B cell (primary cell): ENCODE results near the gene TERC. TPM values are rescaled to one million over a fixed set of nuclear protein-coding genes. Genes with fewer than 3 reads are reported as not detected.

Experiments used
- ATAC-seq: fragments of 200-7000 bp; cut with Tn5 transposase; one replicate; pipeline ENCODE4 v1.10.0; 2021; ENCODE audit warnings: low read depth, mild to moderate bottlenecking, moderate number of reproducible peaks, moderate library complexity
- CTCF ChIA-PET: fragments of 350-600 bp; sonication (Branson Sonifier 250); formaldehyde crosslinking; loops from one replicate; lab custom pipeline; 2021; ENCODE audit warnings: antibody characterized with exemption, inconsistent platforms; lab: Charles Lee
- POLR2A ChIA-PET: fragments of 350-600 bp; sonication (Branson Sonifier 250); formaldehyde crosslinking; loops from one replicate; lab custom pipeline; 2021; ENCODE audit warnings: antibody characterized with exemption; lab: Charles Lee
- DNase-seq: peaks from one replicate; pipeline ENCODE4 v3.0.0; 2013
- H2AFZ ChIP-seq: 2 replicates; pipeline ENCODE4 v1.6.1; 2012; ENCODE audit warnings: mild to moderate bottlenecking, low read depth, low read length; ENCODE audit not compliant: insufficient read depth, poor library complexity, severe bottlenecking
- H3K27ac ChIP-seq, 2 donors: 1 replicate in 1 of 2; 2 replicates in 1 of 2; pipeline ENCODE4 v1.5.1; 2012 to 2013; ENCODE audit warnings: low read length in 2 of 2, mild to moderate bottlenecking in 2 of 2, moderate library complexity in 1 of 2
- H3K27me3 ChIP-seq, 4 experiments: fragments of 200-600 bp in 1 of 4; sonication (generic) in 1 of 4; replicated peaks in 1 of 4; 1 replicate in 2 of 4; 2 replicates in 2 of 4; pipeline versions ENCODE4 v1.6.1 to v1.7.0; 2013 to 2016; ENCODE audit warnings: low read length in 3 of 4, mild to moderate bottlenecking in 2 of 4, mixed read lengths in 1 of 4, moderate library complexity in 1 of 4; ENCODE audit not compliant: insufficient read depth in 4 of 4, control insufficient read depth in 3 of 4; ENCODE audit errors: control extremely low read depth in 1 of 4
- H3K36me3 ChIP-seq, 2 experiments: replicated peaks in 1 of 2; 1 replicate in 1 of 2; 2 replicates in 1 of 2; pipeline versions ENCODE4 v1.6.1 to v1.7.1; 2013; ENCODE audit warnings: low read length in 1 of 2; ENCODE audit not compliant: insufficient read depth in 2 of 2, control insufficient read depth in 1 of 2; ENCODE audit errors: control extremely low read depth in 1 of 2, extremely low read depth in 1 of 2
- H3K4me1 ChIP-seq, 2 donors: fragments of 200-600 bp in 1 of 2; sonication (generic) in 1 of 2; 1 replicate in 1 of 2; 2 replicates in 1 of 2; pipeline versions ENCODE4 v1.5.1 to v1.6.1; 2013 to 2017; ENCODE audit warnings: low read length in 2 of 2; ENCODE audit not compliant: control insufficient read depth in 2 of 2, insufficient read depth in 2 of 2
- H3K4me2 ChIP-seq: replicated peaks from 2 replicates; pipeline ENCODE3; 2012; ENCODE audit warnings: mild to moderate bottlenecking, low read depth, low read length; ENCODE audit not compliant: poor library complexity, severe bottlenecking
- H3K4me3 ChIP-seq, 5 experiments: fragments of 200-600 bp in 1 of 5; sonication (generic) in 1 of 5; 1 replicate in 3 of 5; 2 replicates in 2 of 5; pipeline versions ENCODE4 v1.5.1 to v1.7.0; 2011 to 2016; ENCODE audit warnings: low read length in 4 of 5, mild to moderate bottlenecking in 4 of 5, low read depth in 2 of 5, control low read depth in 1 of 5, moderate library complexity in 1 of 5; ENCODE audit not compliant: insufficient read depth in 1 of 5; ENCODE audit errors: control extremely low read depth in 1 of 5, extremely low read depth in 1 of 5
- H3K79me2 ChIP-seq: fragments of 200-600 bp; sonication (generic); one replicate; pipeline ENCODE4 v1.6.0; 2016; ENCODE audit warnings: low read length; ENCODE audit not compliant: control insufficient read depth, insufficient read depth
- H3K9ac ChIP-seq: fragments of 200-600 bp; sonication (generic); 2 replicates; pipeline ENCODE4 v1.6.1; 2017; ENCODE audit warnings: mild to moderate bottlenecking, low read length, moderate library complexity
- H3K9me3 ChIP-seq, 3 donors: one replicate each; pipeline versions ENCODE4 v1.6.1 to v1.7.1; 2013; ENCODE audit warnings: low read length in 2 of 3; ENCODE audit not compliant: control insufficient read depth in 2 of 3, insufficient read depth in 1 of 3; ENCODE audit errors: control extremely low read depth in 1 of 3
- H4K20me1 ChIP-seq: 2 replicates; pipeline ENCODE4 v1.6.0; 2012; ENCODE audit warnings: mild to moderate bottlenecking, low read length; ENCODE audit not compliant: insufficient read depth, control insufficient read depth, poor library complexity, severe bottlenecking
- H3K27ac Mint-ChIP-seq: one replicate; pipeline ENCODE4 v1.8.0; 2021; ENCODE audit warnings: mixed read lengths
- H3K27me3 Mint-ChIP-seq: one replicate; pipeline ENCODE4 v1.8.0; 2021; ENCODE audit warnings: mixed read lengths
- H3K4me1 Mint-ChIP-seq: one replicate; pipeline ENCODE4 v1.8.0; 2021; ENCODE audit warnings: mixed read lengths
- H3K4me3 Mint-ChIP-seq: one replicate; pipeline ENCODE4 v1.8.0; 2021; ENCODE audit warnings: mixed read lengths
- H3K9me3 Mint-ChIP-seq: one replicate; pipeline ENCODE4 v1.8.0; 2022; ENCODE audit warnings: mixed read lengths; ENCODE audit not compliant: insufficient read depth
- EZH2 ChIP-seq: IDR thresholded peaks from 2 replicates; pipeline ENCODE4 v1.6.1; 2012; ENCODE audit warnings: borderline replicate concordance, low read depth, mild to moderate bottlenecking, moderate library complexity, low read length; ENCODE audit not compliant: insufficient read depth, poor library complexity, severe bottlenecking
- WGBS: methylation state at CpG from one replicate; pipeline ENCODE4 v1.1.5; 2013; ENCODE audit warnings: missing lambda C conversion rate; ENCODE audit not compliant: insufficient coverage; 5-methylcytosine and 5-hydroxymethylcytosine counted together
- intact Hi-C: fragments of 100-400 bp; cut with micrococcal nuclease; formaldehyde crosslinking; loops from one replicate; pipeline ENCODE4 v1.10.0; 2022
- polyA plus RNA-seq: library from polyadenylated mRNA; depleted of rRNA; stranded (reverse); fragments of >200 nt; gene quantifications from 2 replicates; pipeline ENCODE4 v1.2.3, GENCODE V29; 2012
- total RNA-seq, 2 donors: library from RNA; stranded (reverse); fragments of 120-200 nt in 1 of 2; gene quantifications; 1 replicate in 1 of 2; 2 replicates in 1 of 2; pipeline versions ENCODE4 v1.2.3 to v1.2.4, GENCODE V29; 2013 to 2022
- TF ChIP-seq, protein P1 (sequence below): fragments of 200-600 bp; IDR thresholded peaks from one replicate; pipeline ENCODE4 v1.8.0; 2022; ENCODE audit warnings: antibody characterized with exemption, mild to moderate bottlenecking

Gene TERC
- total and polyA plus RNA-seq, 2 donors (not counting 1 experiment from before 2014, with no cell fraction given), result 1.3 to 10.6 TPM

DNA sequence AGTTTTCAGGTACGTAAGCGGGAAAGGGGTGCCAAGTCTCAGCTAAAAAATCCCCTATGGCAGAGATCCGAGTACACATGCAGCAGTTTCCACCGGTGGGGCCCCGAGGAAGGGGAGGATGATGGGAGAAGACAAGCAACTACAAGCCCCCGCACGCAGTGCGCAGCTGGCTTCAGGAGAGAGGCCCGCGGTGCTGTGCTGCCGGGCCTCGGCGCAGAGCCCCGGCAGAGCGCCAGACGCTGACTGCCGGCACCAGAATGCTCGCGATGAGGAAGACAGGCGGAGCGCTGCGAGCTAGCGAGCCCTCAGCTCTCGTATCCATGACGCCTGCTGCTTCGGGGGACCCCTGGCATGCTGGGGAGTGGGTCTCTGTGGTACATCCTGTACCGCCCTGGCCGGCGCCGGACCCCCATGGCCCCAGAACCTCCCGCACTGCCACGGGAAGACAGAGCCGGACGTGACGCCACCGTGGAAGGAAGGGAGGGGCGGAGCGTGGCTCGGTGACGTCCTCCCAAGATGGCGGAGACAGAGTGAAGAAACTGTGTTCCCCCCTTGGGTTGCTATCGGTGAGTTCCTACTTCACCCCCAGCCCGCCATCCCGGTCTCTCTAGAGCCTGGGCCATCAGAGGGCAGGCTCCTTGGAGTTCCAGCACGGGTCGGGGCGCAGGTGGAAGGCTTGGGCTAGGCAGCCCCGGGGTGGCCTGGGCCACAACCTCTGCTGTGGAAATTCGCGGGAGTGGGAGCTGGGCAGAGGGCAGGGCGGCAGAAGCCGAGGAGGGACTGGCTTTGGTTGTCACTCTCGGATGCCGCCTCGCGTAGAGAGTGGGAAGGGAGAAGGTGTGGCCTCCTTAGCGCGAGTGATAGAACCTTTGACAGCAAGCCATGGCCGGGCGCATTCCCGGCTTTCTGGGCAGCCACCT lies 8.3 kb upstream of the TERC start, which contains the start of gene MYNN:
Gene MYNN, plus strand, starts transcription at position 500 of the 920 bp plus-strand sequence. CDS start 900 bp downstream, outside the sequence.
- Histone ChIP-seq H3K9ac (peak within 1 kb of the TSS; percentile 96), H4K20me1 (no peaks in the 10 kb centered on the region), H2AFZ (peak within 1 kb of the TSS; percentile 98), H3K4me1 (peaks cover 16 to 19% of the 10 kb centered on the region in 2 donors), H3K9me3 (peaks cover 0 to 7% (median 0%) of the 10 kb centered on the region in 3 donors), H3K79me2 (peaks cover 44% of the 10 kb centered on the region), H3K27ac (peak within 1 kb of the TSS; percentile 97), H3K36me3 (peaks cover 1 to 33% of the 10 kb centered on the region in 2 experiments), H3K4me2 (peak within 1 kb of the TSS; percentile 78), H3K4me3 (peak within 1 kb of the TSS; percentile 89 to 97 (median 91)), H3K27me3 (no peaks in the 10 kb centered on the region)
- TF ChIP-seq, protein P1, sequence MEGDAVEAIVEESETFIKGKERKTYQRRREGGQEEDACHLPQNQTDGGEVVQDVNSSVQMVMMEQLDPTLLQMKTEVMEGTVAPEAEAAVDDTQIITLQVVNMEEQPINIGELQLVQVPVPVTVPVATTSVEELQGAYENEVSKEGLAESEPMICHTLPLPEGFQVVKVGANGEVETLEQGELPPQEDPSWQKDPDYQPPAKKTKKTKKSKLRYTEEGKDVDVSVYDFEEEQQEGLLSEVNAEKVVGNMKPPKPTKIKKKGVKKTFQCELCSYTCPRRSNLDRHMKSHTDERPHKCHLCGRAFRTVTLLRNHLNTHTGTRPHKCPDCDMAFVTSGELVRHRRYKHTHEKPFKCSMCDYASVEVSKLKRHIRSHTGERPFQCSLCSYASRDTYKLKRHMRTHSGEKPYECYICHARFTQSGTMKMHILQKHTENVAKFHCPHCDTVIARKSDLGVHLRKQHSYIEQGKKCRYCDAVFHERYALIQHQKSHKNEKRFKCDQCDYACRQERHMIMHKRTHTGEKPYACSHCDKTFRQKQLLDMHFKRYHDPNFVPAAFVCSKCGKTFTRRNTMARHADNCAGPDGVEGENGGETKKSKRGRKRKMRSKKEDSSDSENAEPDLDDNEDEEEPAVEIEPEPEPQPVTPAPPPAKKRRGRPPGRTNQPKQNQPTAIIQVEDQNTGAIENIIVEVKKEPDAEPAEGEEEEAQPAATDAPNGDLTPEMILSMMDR, result no peak
- TF ChIP-seq EZH2, result no peak
- Mint-ChIP-seq H3K4me3 (peak within 1 kb of the TSS; percentile 100), H3K27me3 (no peaks in the 10 kb centered on the region), H3K27ac (peak within 1 kb of the TSS; percentile 99), H3K9me3 (no peaks in the 10 kb centered on the region), H3K4me1 (peaks cover 50% of the 10 kb centered on the region)
- ChIA-PET POLR2A (interaction anchor here (0.8 to 3.0 kb wide), 9 partner anchors 9 to 584 kb away, joined by 3 to 23 read pairs (median 4); partner anchors contain the start of genes LRRC34, LRRIQ4, SEC62 and SKIL), CTCF (interaction anchor here (0.7 to 3.3 kb wide), 8 partner anchors 9 to 194 kb away, joined by 3 to 21 read pairs (median 4); partner anchors contain the start of genes LRRC34, LRRIQ4 and TERC)
- under 1% methylated on average over 61 of the region's 61 CpGs for WGBS
- intact Hi-C loops, result loop anchor here (1.0 to 5.0 kb wide), 8 partner anchors 8 to 584 kb away; partner anchors contain the start of genes PHC3, SEC62, SKIL and TERC
- ATAC-seq (peak; percentile 78), DNase-seq (peak; percentile 96)
